NCI-H187 (cell line): ENCODE results near the gene SERPINA9.

ENCODE experiments used
- DNase-seq, 2 experiments: peaks; one replicate each; lab custom pipeline; 2025; lab: John Stamatoyannopoulos, UW

SERPINA9 gene

GRCh38 chr14:94462763-94463572 is 13.0 kb downstream of the SERPINA9 start:
- no peak for DNase-seq

GRCh38 chr14:94462219-94462551 is 13.8 kb downstream of the SERPINA9 start:
- no peak for DNase-seq

- no peak for DNase-seq
Measured at GRCh38 chr14:94461526-94462218, 14.3 kb downstream of the SERPINA9 start.

- DNase-seq = no peak
Measured at GRCh38 chr14:94460631-94461416, 15.2 kb downstream of the SERPINA9 start.

- DNase-seq = no peak
Measured at GRCh38 chr14:94458558-94459205, 17.3 kb downstream of the SERPINA9 start.

GRCh38 chr14:94458096-94458495 is 17.9 kb downstream of the SERPINA9 start:
- DNase-seq = no peak

GRCh38 chr14:94455928-94456327 is 20.1 kb downstream of the SERPINA9 start:
- no peak for DNase-seq

GRCh38 chr14:94451826-94452225 is 24.2 kb downstream of the SERPINA9 start:
- no peak for DNase-seq

GRCh38 chr14:94451091-94451771 is 24.8 kb downstream of the SERPINA9 start:
- no peak for DNase-seq

GRCh38 chr14:94450722-94451090 is 25.3 kb downstream of the SERPINA9 start:
- no peak for DNase-seq

GRCh38 chr14:94449930-94450329 is 26.1 kb downstream of the SERPINA9 start:
- no peak for DNase-seq

- no peak for DNase-seq
Measured at GRCh38 chr14:94448071-94448808, 27.8 kb downstream of the SERPINA9 start.

GRCh38 chr14:94447206-94447605 is 28.8 kb downstream of the SERPINA9 start:
- DNase-seq = no peak

GRCh38 chr14:94446126-94446525 is 29.9 kb downstream of the SERPINA9 start:
- DNase-seq = no peak

- DNase-seq = no peak
Measured at GRCh38 chr14:94445003-94445402, 31.0 kb downstream of the SERPINA9 start.

GRCh38 chr14:94441531-94442205 is 34.3 kb downstream of the SERPINA9 start:
- DNase-seq = no peak

- no peak for DNase-seq
Measured at GRCh38 chr14:94441130-94441529, 34.9 kb downstream of the SERPINA9 start.

- no peak for DNase-seq
Measured at GRCh38 chr14:94439453-94440057, 36.4 kb downstream of the SERPINA9 start.

GRCh38 chr14:94428610-94429009 is 47.4 kb downstream of the SERPINA9 start:
- DNase-seq = no peak

- DNase-seq = no peak
Measured at GRCh38 chr14:94427016-94427613, 48.9 kb downstream of the SERPINA9 start.
